HG03095 (cell line): ENCODE results near the gene MAN1C1.

ENCODE experiments used
- ATAC-seq: cut with Tn5 transposase; IDR thresholded peaks from one replicate; pipeline ENCODE4 v1.9.1; 2021; ENCODE audit warnings: moderate library complexity; ENCODE audit not compliant: unreplicated experiment

The MAN1C1 gene

DNA sequence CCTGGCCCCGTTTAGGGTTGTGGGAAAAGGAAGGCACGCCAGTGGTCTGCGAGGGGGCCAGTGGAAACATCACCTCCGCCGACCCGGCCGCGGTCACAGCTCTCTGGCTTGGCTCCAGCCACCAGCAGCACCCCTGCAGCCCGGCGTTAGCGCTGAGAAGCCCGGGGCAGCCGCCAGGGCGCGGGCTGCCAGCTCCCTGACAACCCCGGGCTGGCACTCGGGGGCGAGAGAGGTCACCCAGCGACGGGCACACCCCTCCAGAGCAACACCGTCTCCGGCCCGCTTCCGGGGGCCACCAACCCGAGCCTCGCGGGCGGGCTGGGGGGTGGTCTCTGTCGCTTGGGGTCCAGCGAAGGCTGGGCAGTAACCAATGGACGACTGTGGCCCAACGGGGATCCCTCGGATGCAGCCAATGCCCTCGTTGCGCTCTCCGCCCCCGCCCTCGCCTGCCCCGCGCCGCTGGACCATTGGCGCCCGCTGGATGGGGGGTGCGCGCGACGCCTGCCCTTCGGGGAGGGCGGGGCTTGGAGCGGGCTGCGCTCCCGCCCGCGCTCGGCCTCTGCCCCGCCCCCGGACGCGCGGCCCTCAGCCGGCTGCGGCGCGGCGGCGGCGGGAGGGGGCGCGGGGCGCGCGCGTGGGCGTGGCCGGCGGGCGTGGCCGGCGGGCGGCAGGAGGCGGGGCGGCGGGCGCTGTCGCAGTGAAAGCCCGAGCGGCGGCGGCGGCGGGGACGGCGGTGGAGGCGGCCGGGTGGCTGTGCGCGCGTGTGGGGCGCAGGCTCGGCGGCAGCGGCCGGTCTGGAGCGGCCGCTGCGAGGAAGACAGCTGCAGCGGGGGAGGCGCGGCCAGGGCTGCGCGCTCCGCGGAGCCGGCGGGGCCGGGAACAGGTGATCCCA is at the start of gene MAN1C1:
Gene MAN1C1, plus strand, starts transcription at position 697 of the 892 bp plus-strand sequence. CDS start 1,007 bp downstream, outside the sequence.
- no peak for ATAC-seq

DNA sequence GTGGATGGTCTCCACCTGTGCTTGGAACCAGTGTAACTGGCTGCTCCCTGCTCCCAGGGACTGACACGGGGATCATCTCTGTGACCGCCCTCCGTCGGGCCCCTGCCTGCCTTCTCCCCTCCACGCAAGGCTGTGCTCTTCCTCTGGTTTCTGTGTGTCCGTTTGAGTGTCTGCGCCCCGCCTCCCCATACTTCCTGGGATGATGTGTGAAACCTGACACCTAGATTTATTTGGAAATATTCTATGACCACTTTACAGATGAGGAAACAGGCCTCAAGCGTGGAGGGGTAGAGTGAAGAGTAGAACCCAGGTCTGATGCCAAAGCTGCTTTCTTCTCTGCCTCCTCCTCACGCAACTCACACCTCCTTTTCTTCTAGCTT is 48.9 kb upstream of the MAN1C1 start:
- ATAC-seq = no peak

DNA sequence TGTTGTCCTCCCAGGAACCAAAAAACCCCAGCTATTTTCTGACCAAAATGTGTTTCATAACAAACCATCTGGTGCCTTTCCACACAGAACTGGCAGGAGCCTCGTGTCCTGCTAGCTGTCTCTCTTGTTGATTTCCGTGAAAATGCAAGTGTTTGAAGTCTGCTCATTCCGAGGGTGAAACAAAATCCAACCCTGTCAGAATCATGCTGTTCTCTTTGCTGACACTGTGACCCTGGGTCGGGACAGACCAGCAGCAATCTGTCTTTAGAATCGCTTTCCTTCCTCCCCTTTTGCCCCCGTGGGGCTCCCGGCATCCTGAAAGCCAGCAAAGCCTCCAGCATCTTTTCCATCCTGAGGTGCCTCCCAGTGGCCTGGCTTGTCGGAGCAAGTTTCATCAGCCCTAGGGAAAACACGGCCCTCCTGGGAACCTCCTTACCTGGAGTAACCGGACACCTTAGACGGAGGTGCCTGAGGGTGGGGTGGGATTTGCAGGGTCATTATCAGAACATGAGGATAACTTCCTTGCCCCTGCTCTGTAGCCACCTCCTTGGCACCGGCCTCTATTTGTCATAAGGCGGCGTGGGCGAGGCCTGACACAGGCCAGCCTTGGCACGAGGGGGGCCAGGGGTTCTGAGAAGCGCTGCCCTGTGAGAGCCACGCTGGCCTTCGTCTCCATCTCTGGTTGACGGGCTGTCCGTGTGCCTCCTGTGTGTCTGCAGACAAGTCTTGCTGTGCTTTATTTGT is 48.3 kb upstream of the MAN1C1 start:
- ATAC-seq = no peak

DNA sequence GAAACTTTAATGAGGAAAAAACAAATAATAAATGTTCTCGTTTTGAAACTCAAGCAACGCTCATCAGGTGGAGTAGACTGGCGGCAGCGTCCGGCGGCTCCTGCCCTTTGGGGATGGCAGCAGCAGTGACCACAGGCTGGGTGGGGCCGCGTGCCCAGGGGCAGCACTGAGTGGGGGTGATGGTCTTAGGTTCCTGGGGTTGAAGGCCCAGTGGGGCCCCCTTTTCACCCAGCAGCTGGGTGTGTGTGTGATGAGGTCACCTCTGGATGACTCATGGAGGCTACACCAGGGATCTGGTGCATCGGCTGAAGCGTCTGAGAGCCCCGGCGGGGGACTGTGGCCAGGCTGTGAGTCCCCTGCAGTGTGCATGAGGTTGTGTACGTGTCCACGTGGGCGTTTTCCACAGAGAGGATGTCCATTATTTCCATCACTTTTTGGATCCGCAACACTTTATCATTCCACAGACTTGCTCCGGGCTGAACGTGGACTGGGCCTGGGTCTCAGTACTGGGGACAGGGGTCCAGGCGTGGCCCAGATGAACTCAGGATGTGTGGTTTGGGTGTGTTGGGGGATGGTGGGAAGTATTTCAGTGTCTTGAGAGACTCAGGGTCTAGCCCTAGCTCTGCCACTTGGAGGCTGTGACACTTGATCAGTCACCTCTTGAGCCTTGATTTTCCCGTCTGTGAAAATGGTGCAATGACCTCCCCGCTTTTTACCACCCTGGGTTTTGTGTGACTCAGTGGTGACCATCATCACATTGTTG is 47.6 kb upstream of the MAN1C1 start:
- no peak for ATAC-seq

DNA sequence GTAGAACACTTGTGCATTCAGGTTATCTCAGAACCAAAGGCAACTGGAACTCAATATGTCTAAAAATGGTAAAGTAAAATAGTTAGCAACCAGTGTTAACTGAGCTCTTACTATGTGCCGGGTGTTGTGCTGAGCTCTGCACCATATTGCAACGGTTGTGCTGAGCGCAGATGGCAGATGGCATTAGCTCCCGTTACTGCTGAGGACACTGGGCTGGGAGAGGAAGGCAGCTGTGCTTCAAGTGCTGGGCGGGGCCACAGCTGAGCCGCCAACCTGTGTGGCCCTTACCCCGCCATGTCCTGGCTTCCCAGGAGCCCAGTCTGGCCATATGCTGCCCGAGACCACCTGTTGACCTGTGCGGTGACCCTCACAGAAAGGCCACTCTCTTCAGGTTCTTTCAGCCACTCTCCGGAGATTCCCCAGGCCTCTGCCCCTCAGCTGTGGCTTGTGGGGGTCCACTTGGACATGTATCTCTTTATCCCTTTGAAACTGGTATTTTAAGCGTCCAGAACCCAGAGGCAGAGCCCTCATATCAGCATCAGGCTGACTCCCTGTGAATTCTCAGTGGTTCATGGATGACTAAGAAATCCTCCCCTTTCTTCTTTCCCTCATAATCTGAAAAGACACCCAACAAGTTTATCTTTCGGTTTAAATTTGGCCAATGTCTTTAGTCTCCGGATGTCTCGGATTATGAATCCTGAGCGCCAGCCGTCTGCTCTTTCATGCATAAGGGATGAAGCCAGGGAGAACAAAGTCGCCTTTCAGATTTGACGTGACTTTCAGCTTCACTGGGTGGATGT is 46.8 kb upstream of the MAN1C1 start:
- no peak for ATAC-seq

DNA sequence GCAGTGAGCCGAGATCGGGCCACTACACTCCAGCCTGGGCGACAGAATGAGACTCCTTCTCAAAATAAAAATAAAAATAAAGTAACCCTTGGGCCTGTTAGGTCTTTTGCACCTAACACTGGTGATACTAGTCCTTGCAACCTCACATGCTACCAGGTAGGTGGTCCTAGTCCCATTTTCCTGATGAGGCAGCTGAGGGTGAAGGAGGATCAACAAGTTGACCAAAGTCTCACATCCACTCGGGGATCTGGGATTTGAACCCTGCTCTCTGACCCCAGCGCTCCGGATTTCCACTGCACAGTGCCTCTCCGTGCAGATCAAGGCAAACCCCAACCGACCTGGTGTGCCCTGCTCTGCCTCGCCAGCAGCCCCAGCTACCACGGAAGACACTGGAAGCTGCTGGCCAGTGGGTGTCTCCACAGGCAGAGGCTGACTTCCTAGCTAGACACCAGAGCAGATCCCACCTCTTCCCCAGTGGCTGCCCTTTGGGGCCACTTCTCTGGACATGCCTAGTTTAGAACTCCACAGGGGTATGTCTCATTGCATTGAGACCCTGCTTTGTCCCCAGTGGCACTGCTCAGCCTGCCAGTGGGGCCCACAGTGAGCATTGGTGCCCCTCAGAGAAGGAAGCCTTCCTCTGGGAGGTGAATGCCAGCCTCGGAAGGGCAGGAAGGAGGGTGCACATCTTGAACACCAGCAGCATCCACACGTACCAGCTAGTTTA is 45.6 kb upstream of the MAN1C1 start:
- ATAC-seq = no peak

DNA sequence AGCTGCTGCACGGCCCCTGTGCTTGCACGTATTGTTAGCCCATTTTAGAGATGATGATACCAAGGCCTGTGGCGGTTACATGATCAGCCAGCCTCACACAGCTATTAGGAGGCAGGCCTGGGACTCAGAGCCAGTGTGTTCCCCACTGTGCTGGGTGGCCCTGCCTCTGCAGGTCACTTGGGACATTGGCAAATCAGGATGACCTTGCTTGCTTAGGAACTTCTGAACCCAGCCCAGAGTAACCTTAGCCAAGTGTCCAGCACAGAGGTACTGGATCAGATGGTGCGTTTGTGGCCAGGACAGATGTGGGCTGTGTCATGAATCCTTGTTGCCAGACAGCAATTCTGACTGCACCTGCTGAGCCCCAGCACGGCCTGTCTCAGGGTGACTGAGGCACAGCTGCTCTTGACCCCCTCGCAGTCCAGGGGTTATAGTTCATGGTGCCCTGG is 45.0 kb upstream of the MAN1C1 start:
- no peak for ATAC-seq

DNA sequence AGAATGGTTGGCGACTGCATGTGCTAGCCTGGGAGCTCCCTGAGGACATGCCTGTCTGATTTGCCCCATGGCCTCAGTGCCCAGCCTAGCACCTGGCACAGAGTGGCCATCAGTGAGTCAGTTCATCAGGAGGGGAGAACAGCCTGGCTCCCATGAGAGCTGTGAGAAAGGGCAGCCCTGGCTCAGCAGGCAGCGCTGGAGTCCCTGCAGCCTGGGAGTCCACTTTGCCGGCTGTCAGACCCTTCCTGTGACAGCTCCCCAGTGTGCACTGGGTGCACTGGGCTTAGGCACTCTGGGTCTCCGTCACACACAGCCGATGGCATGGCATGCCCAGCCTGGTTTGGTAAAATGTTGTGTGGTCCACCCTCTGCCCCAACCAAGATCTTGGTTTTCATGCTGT is 44.5 kb upstream of the MAN1C1 start:
- no peak for ATAC-seq

DNA sequence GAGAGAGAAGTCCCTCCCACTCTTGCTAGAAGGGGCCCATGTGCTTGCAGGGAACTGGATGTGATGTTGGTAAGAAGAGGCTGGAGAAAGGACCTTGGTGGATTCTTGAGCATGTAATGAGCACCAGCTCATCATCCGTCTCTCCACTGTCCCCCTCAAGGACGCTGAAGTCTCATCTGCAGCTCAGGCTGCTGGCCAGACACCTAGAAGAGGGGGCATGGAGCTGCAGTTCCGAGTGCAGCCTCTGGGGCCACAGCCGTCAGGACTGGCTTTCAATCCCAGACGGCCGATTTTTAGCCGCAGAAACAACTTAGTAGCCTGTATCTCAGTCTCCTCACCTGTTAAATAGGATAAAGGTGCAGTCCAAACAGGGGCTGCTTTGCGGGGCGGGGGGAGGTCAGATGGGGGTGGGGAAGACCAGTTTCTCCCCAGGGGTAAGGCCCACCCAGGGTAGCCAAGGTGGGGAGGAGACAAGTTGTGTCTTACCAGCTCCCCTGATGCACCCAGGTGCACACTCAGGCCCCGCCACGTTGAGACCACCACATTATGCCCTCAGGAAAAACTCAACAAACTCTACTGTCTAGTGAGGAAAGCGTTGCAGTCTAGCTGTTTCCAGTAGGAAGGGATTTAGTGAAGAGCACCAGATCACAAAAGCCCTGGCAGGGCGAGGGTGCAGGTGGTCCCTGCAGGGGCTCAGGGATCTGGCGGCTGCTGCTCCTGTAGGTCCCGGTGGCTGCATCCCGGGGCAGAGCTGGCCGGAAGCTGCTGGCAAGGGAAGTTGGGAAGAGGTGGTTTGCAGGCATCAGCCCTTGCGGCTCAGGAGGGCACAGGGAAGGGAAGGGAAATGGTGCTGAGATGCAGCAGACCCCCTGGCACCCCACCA is 43.6 kb upstream of the MAN1C1 start:
- no peak for ATAC-seq

DNA sequence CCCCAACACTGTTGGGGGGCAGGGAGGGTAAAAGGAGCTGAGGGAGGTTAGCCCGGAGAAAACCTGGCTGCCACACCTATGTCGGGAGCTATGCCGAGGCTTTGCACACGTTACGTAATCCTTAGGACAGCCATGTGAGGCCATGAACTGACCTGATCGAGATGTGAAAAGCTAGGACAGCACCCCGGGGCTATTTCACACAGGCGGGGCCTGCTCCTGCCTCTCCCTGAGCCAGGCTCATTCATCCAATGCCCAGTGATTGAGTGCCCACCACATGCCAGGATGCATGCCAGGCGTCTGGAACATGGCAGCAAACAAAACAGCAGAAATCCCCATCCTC is 43.0 kb upstream of the MAN1C1 start:
- ATAC-seq = no peak

DNA sequence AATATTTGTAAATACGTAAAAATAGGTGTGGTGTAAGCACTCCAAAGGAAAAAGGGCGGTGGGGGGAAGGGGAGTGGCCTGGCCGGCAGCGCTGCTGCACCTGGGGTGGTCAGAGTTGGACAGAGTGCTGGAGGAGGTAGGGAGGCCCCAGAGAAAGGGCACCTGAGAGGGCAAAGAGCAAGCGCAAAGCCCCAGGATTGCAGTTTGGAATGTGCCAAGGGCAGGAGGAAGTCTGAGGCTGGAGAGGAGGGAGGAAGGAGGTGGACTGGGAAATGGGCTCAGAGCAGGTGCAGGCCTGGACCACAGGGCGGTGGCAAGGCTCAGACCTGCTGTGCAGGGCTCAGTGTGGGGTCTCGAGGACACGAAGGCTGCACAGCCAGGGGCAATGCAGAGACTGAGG is 42.6 kb upstream of the MAN1C1 start:
- ATAC-seq = no peak

DNA sequence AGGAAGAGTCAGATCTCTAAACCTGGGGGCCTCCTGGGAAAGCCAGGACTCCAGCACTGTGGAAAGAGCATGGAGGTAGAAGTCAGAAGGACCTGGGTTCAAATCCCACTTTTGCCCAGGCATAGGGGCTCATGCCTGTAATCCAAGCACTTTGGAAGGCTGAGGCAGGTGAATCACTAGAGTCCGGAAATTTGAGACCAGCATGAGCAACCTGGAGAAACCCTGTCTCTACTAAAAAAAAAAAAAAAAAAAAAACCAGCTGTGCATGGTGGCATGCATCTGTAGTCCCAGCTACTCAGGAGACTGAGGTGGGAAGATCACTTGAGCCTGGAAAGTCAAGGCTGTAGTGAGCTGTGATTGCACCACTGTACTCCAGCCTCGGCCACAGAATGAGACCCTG is 41.4 kb upstream of the MAN1C1 start:
- ATAC-seq = no peak

DNA sequence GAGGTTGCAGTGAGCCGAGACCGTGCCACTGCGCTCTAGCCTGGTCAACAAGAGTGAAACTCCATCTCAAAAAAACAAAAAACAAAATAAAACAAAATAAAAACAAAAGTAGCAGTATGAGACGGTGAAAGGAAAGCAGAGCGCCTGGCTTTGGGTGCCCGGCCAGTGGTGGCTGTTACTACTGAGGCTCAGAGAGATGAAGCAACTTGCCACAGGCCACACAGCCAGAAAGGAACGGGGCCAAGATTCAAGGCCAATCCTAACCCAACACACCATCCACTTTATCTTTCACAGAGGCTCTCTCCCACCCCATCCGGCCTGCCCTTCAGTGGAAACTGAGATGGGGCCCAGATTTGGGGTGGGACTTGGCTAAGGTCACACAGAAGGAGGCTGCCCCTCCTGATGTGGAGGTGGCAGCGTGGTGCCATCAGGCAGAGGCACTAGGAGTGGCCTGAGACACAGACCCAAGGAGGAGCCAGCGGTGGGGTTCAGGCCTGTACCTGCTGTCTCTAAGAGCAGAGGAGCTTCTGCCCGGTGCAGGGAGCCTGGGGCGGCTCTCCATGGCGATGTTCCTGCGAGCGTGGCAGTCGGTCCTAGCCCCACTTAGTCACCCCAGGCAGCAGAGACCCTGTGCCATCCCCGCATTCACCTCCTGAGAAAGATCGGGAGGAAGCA is 40.0 kb upstream of the MAN1C1 start:
- ATAC-seq = no peak

DNA sequence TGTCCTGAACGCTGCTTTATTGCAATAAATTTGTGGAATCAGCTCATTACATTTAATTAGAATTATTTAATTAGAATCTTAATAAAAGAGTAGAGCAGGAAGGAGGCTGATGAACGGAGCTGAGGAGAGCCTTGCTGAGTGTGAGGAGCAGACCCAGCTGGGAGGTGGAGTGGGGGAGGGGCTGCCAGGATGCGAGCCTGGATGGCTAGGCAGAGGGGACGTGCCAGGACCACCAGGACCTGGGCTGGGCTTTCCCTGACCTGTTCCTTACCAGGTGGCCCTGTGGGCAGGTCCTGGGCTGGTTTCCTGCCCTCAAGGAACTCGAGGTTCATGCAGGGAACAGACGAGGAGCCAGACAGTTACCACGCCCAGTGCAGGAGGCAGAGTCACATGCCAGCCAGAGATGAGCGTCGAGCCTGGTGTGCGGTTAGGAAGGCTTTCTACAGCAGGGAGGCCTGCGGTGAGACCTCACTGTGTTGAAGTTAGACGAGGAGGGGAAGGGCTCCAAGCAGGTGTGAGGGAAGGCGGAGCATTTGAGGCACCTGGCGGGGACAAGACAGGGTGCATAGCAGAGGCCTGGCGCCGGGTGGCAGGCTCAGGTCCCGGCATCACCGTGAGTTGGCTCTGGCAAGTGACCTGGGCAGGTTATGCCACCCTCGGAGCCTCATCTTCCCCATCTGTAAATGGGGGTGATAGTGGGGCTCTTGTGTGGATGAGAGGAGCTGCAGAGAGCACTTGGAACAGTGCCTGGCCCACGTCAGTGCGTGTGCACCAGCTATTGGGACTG is 39.3 kb upstream of the MAN1C1 start:
- no peak for ATAC-seq

DNA sequence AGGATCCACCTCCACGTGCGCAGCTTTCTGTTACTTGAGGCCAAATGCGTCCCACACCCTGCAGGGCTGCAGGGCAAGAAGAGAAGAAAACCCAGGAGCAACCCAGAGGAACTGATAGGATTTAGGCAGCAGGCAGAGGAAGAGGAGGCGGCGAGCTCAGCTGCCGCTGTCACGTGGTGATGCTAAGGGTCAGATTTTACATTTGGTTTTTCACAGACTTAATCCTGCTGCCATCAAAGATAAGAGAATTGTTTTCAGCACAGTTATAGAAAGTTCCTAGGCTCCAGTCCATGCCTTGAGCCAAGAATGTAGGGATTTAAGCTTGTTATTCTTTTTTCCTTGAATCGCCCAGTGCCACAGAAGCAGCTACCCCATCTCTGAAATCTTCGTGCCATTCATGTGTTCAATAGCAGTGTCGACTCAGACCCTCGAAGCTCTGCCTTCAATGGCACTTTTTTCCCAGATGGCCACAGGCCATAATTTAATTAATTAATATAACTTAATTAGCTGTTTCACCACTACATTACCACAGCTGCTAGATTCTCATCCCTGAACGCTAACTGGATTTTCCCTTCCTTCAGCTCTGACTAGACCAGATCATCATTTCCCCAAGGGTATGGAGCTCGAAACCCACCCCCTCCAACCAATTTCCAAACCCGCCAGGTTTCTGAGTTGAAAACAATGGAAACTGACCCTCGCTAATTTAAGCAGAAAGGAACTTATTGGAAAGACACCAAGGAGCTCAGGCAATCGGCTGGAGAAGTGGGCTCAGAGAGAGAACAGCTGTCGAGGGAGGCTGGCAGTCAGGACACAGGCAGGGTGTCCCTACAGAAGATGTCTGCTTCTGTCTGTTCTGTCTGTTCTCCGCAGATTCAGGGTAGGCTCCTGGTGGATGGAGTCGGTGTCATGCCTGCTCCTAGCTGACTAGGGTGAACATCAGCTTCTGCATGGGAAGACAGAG is 37.0 kb upstream of the MAN1C1 start:
- no peak for ATAC-seq

DNA sequence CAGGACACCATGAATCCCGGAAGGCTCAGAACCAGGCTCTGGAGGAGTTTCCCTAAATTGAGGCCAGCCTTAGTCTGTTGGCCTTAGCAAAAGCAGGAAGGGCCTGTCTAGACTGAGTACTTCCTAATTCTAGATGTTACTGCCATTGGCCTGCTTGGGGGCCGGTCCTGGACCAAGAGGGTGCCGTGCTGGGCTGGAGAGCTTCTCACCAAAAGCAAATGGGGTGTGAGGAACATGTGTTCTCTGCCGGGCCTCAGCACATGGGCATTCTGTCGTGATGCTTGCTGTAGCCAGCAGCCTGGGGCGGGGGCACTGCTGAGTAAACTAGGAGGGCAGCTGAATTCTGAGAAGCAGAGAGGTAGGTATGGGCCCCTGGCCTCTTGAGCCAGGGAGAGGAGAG is 35.7 kb upstream of the MAN1C1 start:
- ATAC-seq = no peak

DNA sequence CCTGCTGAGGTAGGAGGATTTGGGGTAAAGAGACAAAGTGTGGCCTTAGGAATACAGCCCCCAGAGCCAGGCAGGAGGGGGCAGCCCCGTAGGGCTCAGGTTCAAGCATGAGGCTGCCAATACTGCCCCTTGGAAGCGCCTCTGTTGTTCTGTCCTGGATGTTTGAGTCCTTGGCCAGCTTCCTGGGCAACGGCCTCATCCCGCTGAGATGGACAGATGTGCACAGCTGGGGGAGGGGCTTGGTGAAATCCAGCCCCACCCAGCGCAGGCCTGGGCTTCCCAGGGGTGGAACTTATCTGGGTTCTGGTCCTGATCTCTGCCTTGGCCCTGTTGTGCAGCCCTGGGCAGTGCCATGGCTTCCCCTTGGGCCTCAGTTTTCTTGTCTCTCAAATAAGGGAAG is 34.8 kb upstream of the MAN1C1 start:
- ATAC-seq = no peak
